Measurements from ENCODE around the gene EDEM3. TPM values are rescaled to one million over a fixed set of nuclear protein-coding genes. Genes with fewer than 3 reads are reported as not detected.

Gene EDEM3
- total and polyA plus RNA-seq, 4 donors, result 11.7 to 53.8 (median 23.7) TPM

DNA sequence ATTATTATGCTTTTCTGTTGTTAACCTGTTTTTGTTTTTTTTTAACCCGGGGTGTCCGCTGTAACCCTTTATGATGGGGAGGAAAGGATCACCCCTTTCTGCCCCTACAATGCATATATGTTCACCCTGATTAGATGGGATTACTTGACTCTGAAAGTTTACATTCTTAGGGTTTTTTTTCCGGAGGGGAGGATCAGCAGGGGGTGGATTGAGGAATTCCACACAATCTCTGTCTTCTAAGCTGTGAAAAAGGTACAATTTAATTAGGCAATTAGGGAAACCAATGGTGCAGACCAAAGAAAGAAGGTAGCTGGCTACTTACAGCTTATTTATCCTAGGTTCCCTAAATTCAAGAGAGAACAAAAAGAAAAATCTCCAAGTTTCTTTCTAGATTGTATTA is 58.3 kb downstream of the EDEM3 start (continued):
- TF ChIP-seq, protein P1, sequence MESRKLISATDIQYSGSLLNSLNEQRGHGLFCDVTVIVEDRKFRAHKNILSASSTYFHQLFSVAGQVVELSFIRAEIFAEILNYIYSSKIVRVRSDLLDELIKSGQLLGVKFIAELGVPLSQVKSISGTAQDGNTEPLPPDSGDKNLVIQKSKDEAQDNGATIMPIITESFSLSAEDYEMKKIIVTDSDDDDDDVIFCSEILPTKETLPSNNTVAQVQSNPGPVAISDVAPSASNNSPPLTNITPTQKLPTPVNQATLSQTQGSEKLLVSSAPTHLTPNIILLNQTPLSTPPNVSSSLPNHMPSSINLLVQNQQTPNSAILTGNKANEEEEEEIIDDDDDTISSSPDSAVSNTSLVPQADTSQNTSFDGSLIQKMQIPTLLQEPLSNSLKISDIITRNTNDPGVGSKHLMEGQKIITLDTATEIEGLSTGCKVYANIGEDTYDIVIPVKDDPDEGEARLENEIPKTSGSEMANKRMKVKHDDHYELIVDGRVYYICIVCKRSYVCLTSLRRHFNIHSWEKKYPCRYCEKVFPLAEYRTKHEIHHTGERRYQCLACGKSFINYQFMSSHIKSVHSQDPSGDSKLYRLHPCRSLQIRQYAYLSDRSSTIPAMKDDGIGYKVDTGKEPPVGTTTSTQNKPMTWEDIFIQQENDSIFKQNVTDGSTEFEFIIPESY (IDR thresholded peaks at IDR 0.05), result no peak
- TF ChIP-seq JUND (IDR thresholded peaks at IDR 0.05), result no peak
- no peak for TF ChIP-seq HNF4G (IDR thresholded peaks at IDR 0.05)

DNA sequence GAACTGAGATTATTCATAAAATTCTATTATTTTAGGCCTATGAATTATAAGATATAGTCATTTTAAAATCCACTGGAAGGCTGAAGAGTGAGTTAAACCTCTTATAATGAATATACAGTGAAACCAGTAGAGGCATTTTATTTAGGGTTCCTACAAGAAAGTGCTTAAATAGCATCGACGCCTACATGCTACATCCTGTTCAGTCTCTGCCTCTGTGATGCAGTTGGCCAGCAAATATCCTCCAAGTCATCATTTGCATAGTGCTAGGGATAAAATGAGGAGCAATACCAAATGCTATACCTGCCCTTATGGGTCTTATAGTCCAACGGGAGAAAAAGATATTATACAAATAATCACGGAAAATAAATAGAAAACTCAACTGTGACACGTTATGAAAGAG is 59.6 kb downstream of the EDEM3 start:
- Histone ChIP-seq H3K9ac (ENCODE audit: low read depth in 1 of 2, low read length in 2 of 2) (no peak overlapping the region), H3K4me3 (ENCODE audit: low read depth in 1 of 3, low read length in 3 of 3) (no peak overlapping the region), H3K27me3 (ENCODE audit: control insufficient read depth in 4 of 4, insufficient read depth in 4 of 4, low read length in 3 of 4) (no peaks in the 10 kb centered on the region), H3K36me3 (ENCODE audit: control insufficient read depth in 4 of 4, insufficient read depth in 3 of 4, low read depth in 1 of 4, low read length in 3 of 4) (peaks cover 1 to 30% (median 17%) of the 10 kb centered on the region in 4 donors), H3K27ac (ENCODE audit: low read depth in 1 of 2, low read length in 2 of 2) (no peak overlapping the region), H3K9me3 (ENCODE audit: control insufficient read depth in 4 of 4, low read length in 3 of 4) (no peaks in the 10 kb centered on the region), H3K4me1 (ENCODE audit: control insufficient read depth in 4 of 4, insufficient read depth in 4 of 4, low read length in 3 of 4) (no peaks in the 10 kb centered on the region)
- WGBS, result 76% methylated on average over 5 of the region's 5 CpGs
- DNase-seq (ENCODE audit: low spot score), result no peak
- TF ChIP-seq NR2F2 (IDR thresholded peaks at IDR 0.05) (no peak), EGR1 (IDR thresholded peaks at IDR 0.05; ENCODE audit: low read depth in 2 of 2) (no peak), TAF1 (conservative IDR thresholded peaks at IDR 0.05) (no peak), FOXA2 (IDR thresholded peaks at IDR 0.05) (no peak), HNF4G (IDR thresholded peaks at IDR 0.05) (no peak), YY1 (IDR thresholded peaks at IDR 0.05) (no peak), SP1 (IDR thresholded peaks at IDR 0.05) (no peak), JUND (IDR thresholded peaks at IDR 0.05) (no peak), RAD21 (IDR thresholded peaks at IDR 0.05) (no peak), HNF4A (conservative IDR thresholded peaks at IDR 0.05) (no peak), FOXA1 (IDR thresholded peaks at IDR 0.05) (no peak), GABPA (IDR thresholded peaks at IDR 0.05 in 1 of 2, conservative IDR thresholded peaks at IDR 0.05 in 1 of 2) (no peak), RXRA (IDR thresholded peaks at IDR 0.05) (no peak)
- TF ChIP-seq, protein P2, sequence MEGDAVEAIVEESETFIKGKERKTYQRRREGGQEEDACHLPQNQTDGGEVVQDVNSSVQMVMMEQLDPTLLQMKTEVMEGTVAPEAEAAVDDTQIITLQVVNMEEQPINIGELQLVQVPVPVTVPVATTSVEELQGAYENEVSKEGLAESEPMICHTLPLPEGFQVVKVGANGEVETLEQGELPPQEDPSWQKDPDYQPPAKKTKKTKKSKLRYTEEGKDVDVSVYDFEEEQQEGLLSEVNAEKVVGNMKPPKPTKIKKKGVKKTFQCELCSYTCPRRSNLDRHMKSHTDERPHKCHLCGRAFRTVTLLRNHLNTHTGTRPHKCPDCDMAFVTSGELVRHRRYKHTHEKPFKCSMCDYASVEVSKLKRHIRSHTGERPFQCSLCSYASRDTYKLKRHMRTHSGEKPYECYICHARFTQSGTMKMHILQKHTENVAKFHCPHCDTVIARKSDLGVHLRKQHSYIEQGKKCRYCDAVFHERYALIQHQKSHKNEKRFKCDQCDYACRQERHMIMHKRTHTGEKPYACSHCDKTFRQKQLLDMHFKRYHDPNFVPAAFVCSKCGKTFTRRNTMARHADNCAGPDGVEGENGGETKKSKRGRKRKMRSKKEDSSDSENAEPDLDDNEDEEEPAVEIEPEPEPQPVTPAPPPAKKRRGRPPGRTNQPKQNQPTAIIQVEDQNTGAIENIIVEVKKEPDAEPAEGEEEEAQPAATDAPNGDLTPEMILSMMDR (IDR thresholded peaks at IDR 0.05; ENCODE audit: low read depth, low read length, missing input control), result no peak
- TF ChIP-seq, protein P1 (IDR thresholded peaks at IDR 0.05), result no peak
- TF ChIP-seq, protein P3, sequence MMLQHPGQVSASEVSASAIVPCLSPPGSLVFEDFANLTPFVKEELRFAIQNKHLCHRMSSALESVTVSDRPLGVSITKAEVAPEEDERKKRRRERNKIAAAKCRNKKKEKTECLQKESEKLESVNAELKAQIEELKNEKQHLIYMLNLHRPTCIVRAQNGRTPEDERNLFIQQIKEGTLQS (IDR thresholded peaks at IDR 0.05), result no peak
- TF ChIP-seq, protein P4, sequence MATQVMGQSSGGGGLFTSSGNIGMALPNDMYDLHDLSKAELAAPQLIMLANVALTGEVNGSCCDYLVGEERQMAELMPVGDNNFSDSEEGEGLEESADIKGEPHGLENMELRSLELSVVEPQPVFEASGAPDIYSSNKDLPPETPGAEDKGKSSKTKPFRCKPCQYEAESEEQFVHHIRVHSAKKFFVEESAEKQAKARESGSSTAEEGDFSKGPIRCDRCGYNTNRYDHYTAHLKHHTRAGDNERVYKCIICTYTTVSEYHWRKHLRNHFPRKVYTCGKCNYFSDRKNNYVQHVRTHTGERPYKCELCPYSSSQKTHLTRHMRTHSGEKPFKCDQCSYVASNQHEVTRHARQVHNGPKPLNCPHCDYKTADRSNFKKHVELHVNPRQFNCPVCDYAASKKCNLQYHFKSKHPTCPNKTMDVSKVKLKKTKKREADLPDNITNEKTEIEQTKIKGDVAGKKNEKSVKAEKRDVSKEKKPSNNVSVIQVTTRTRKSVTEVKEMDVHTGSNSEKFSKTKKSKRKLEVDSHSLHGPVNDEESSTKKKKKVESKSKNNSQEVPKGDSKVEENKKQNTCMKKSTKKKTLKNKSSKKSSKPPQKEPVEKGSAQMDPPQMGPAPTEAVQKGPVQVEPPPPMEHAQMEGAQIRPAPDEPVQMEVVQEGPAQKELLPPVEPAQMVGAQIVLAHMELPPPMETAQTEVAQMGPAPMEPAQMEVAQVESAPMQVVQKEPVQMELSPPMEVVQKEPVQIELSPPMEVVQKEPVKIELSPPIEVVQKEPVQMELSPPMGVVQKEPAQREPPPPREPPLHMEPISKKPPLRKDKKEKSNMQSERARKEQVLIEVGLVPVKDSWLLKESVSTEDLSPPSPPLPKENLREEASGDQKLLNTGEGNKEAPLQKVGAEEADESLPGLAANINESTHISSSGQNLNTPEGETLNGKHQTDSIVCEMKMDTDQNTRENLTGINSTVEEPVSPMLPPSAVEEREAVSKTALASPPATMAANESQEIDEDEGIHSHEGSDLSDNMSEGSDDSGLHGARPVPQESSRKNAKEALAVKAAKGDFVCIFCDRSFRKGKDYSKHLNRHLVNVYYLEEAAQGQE (IDR thresholded peaks at IDR 0.05), result no peak
- TF ChIP-seq, protein P5, sequence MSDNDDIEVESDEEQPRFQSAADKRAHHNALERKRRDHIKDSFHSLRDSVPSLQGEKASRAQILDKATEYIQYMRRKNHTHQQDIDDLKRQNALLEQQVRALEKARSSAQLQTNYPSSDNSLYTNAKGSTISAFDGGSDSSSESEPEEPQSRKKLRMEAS (IDR thresholded peaks at IDR 0.05), result no peak

All from liver (tissue), 9 donors.